Activated naive CD8-positive, alpha-beta T cell treated with anti-CD3 and anti-CD28 coated beads, Interleukin-2, amount 50 U/mL, for 24 hours (primary cell): ENCODE data around the gene GPATCH2.
"Not testable (repeated sequence)": the region's sequence is repeated elsewhere in the genome, so short reads cannot be mapped to it uniquely, and the experiment has no call there.

Experiments
- ATAC-seq: fragments of 150-1000 bp; cut with Tn5 transposase; one replicate; pipeline ENCODE4 v1.10.0; 2021
- DNase-seq: peaks from one replicate; pipeline ENCODE4 v3.0.0; 2021
- H3K27ac Mint-ChIP-seq: one replicate; pipeline ENCODE4 v1.8.0; 2021; ENCODE audit warnings: mild to moderate bottlenecking, mixed read lengths
- H3K27me3 Mint-ChIP-seq: one replicate; pipeline ENCODE4 v1.8.0; 2021; ENCODE audit warnings: mixed read lengths
- H3K36me3 Mint-ChIP-seq: one replicate; pipeline ENCODE4 v1.8.0; 2021; ENCODE audit warnings: low read depth, mixed read lengths
- H3K4me1 Mint-ChIP-seq: one replicate; pipeline ENCODE4 v1.8.0; 2021; ENCODE audit warnings: mixed read lengths
- H3K4me3 Mint-ChIP-seq: one replicate; pipeline ENCODE4 v1.8.0; 2021; ENCODE audit warnings: mild to moderate bottlenecking, moderate library complexity, mixed read lengths
- H3K9me3 Mint-ChIP-seq: one replicate; pipeline ENCODE4 v1.8.0; 2021; ENCODE audit warnings: mixed read lengths

GPATCH2 gene

DNA sequence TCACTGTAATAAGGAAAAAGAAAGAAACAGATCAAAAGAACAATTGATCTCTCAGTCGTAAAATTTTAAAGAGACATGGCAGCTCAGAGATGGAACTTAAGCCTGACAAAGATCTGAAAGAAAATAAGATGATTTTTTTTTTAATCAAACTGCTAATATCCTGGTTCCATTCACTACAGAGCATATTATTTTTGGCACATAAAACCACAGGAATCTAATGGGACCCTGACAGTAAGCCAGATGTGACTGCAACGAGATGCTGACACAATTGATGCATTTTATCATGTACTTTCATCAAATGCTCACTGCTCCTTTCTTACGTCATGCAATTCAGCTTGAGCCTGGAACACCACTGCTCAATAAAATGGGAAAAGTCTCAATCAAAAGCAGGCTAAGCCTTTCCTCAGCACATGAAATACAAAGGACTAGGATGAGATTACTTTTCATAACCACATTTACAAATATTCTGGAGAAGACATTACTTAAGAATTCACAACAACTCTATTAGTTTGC lies 16.6 kb downstream of the GPATCH2 start:
- no peaks in the 10 kb centered on the region for H3K27me3 Mint-ChIP-seq
- peaks cover 25% of the 10 kb centered on the region for H3K36me3 Mint-ChIP-seq
- H3K4me3 Mint-ChIP-seq = no peak overlapping the region
- no peaks in the 10 kb centered on the region for H3K9me3 Mint-ChIP-seq
- DNase-seq = no peak
- ATAC-seq = no peak
- H3K4me1 Mint-ChIP-seq = no peaks in the 10 kb centered on the region
- H3K27ac Mint-ChIP-seq = no peak overlapping the region

DNA sequence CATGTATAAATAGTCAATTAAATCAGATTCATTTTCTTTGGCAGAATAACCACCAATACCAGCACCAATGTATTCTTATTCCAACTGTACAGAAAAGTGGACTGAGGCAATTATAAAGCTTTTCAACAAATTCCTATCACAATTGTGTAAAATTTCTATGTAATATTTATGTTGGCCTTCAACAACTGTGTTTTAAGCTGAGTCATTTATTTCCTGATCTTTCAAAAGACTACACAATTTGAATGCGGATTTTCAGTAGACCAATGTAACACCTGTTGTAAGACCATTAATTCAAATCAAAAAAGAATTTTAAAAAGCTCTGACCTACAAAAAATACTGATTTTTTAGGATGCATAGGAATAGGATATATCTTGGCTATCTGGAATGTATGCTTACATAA lies 25.5 kb downstream of the GPATCH2 start:
- Mint-ChIP-seq H3K4me3 (no peak overlapping the region), H3K27me3 (no peaks in the 10 kb centered on the region), H3K27ac (no peak overlapping the region), H3K4me1 (no peaks in the 10 kb centered on the region), H3K36me3 (peaks cover 24% of the 10 kb centered on the region), H3K9me3 (no peaks in the 10 kb centered on the region)
- no peak for DNase-seq
- ATAC-seq = no peak

DNA sequence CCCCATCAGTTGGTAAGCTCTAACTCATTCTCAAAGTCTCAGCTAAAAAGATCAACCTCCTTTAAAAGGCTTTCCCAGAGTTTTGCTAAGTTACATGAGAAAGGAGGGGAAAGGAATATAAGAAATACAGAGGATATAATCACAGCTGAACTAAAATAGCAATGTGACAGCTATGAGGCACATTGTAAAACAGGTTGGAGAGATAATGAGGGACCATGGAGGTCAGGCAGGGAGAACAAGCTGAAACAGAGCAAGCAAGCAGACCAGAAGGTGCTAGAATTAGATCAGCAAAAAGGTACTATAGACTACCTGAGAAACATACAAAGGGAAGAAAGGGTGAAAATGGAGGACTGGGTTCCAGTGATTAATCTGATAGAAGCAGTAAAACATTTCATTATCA lies 28.5 kb downstream of the GPATCH2 start:
- ATAC-seq (no peak), DNase-seq (no peak)
- no peak overlapping the region for H3K4me3 Mint-ChIP-seq
- no peak overlapping the region for H3K27ac Mint-ChIP-seq
- no peaks in the 10 kb centered on the region for H3K9me3 Mint-ChIP-seq
- no peaks in the 10 kb centered on the region for H3K4me1 Mint-ChIP-seq
- H3K27me3 Mint-ChIP-seq = no peaks in the 10 kb centered on the region
- peaks cover 13% of the 10 kb centered on the region for H3K36me3 Mint-ChIP-seq

DNA sequence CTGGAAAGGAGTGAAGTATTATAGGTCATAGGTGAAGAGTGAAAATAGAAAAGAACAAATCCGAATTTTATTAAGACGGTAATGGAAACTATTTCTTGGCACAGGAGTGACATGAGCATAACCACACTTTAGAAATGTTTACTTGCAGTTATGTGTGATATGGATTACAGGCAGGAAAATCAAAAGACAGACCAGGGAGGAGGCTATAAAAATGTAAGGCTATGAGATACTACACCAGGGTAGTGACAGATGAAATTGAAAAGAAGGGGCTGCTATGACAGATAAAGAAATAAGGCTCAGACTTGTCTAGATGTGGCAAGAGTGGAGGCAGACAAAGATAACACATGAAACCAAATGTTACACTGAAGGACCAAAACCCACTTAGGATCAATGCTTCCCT lies 31.7 kb downstream of the GPATCH2 start:
- Mint-ChIP-seq H3K4me3 (no peak overlapping the region), H3K36me3 (peaks cover 9% of the 10 kb centered on the region), H3K4me1 (no peaks in the 10 kb centered on the region), H3K9me3 (no peaks in the 10 kb centered on the region), H3K27ac (no peak overlapping the region), H3K27me3 (no peaks in the 10 kb centered on the region)
- no peak for ATAC-seq
- DNase-seq = no peak

DNA sequence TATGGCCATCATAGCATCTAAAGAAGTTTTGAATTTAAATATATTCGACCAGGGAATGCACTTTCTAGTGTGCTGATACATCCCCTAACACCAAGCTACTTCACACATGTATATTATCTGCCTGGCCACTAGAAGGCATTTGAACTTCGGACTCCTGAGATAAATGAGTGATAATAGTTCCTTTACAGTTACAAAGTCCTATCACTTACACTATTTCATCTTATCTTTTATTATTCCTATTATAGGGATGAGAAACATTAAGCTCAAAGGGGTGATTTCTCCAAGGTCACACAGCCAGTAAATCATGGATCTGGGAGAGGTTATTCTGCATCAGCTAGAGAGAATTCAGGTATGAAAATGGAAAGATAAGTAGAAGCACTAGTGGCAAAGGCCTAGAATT lies 40.3 kb downstream of the GPATCH2 start:
- Mint-ChIP-seq H3K36me3 (peaks cover 6% of the 10 kb centered on the region), H3K27me3 (no peaks in the 10 kb centered on the region), H3K4me3 (no peak overlapping the region)

DNA sequence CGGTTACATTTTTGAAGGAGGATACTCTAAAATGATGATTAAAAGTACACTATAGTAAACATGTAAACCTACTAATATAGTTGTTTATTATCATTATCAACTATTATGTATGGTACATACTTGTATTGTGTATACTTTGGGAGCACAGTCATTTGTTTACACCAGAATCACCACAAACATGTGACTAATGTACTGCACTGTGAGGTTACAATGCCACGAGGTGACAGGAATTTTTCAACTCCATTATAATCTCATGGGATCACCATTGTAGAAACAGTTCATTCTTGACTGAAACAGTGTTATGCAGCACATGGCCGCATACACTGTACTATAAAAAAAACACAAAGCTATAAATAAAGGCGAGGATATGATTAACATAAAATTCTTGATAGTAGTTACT lies 44.3 kb downstream of the GPATCH2 start:
- ATAC-seq (no peak), DNase-seq (no peak)
- H3K4me3 Mint-ChIP-seq = no peak overlapping the region
- peaks cover 4% of the 10 kb centered on the region for H3K9me3 Mint-ChIP-seq
- no peak overlapping the region for H3K27ac Mint-ChIP-seq
- no peaks in the 10 kb centered on the region for H3K4me1 Mint-ChIP-seq
- peaks cover 6% of the 10 kb centered on the region for H3K36me3 Mint-ChIP-seq
- H3K27me3 Mint-ChIP-seq = no peaks in the 10 kb centered on the region

More for the DNA sequence above, 40.3 kb downstream of the GPATCH2 start:
- peaks cover 4% of the 10 kb centered on the region for H3K9me3 Mint-ChIP-seq
- ATAC-seq (no peak), DNase-seq (no peak)
- no peaks in the 10 kb centered on the region for H3K4me1 Mint-ChIP-seq
- no peak overlapping the region for H3K27ac Mint-ChIP-seq

DNA sequence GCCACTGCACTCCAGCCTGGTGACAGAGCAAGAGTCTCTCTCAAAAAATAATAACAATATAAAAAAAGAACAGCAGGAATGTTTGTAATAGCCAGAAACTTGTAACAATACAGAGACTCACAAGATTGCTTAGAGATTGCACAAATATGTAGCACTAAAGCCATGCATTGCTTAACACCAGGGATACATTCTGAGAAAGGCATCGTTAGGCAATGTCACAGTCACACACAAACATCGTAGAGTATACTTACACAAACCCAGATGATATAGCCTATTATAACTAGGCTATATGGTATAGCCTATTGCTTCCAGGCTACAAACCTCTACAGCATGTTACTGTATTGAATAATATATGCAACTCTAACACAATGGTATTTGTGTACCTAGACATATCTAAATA lies 45.3 kb downstream of the GPATCH2 start:
- Mint-ChIP-seq H3K36me3 (peaks cover 12% of the 10 kb centered on the region), H3K4me1 (no peaks in the 10 kb centered on the region), H3K4me3 (no peak overlapping the region), H3K27me3 (no peaks in the 10 kb centered on the region), H3K27ac (no peak overlapping the region), H3K9me3 (peaks cover 4% of the 10 kb centered on the region)
- ATAC-seq (no peak), DNase-seq (no peak)

DNA sequence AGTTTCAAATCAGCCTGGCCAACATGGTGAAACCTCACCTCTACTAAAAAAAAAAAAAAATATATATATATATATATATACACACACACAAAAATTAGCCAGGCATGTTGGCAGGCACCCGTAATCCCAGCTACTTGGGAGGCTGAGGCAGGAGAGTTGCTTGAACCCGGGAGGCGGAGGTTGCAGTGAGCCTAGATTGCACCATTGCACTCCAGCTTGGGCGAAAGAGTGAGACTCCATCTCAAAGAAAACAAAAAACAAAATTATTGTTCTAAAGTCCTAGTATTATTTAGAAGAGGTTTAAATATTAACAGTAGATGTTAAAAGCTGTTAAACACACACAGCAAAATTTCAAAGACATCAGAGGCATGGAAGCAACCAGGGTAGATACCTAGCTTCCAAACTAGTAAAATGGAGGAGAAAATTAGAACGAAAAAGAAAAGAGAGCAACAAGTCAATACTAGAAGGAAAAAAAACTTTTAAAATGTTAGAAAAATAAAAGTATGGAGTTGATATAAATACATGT lies 46.5 kb downstream of the GPATCH2 start:
- not testable (repeated sequence) for ATAC-seq, H3K27me3 Mint-ChIP-seq, H3K4me1 Mint-ChIP-seq, H3K9me3 Mint-ChIP-seq, DNase-seq, H3K4me3 Mint-ChIP-seq, H3K27ac Mint-ChIP-seq
- peaks cover 10% of the 10 kb centered on the region for H3K36me3 Mint-ChIP-seq

DNA sequence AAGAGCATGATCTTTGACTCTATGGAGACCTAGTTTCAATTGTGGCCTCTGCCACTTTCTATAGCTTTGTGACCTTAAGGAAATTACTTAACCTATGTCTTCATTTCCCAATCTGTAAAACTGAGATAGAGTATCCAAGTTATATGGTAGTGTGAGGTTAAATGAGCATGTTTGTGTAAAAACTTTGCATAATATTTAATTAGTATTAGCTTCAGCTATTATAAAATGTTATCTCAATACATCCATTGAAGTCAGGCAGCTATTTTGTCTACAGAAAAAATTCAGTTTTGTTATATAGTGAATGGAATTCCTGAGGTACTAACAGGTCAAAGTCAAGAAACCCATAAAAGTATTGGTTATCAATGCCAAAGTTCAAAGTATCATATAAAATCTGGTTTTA lies 53.6 kb downstream of the GPATCH2 start:
- Mint-ChIP-seq H3K9me3 (no peaks in the 10 kb centered on the region), H3K36me3 (peaks cover 6% of the 10 kb centered on the region), H3K27me3 (no peaks in the 10 kb centered on the region), H3K4me1 (no peaks in the 10 kb centered on the region), H3K4me3 (no peak overlapping the region), H3K27ac (no peak overlapping the region)
- DNase-seq (no peak), ATAC-seq (no peak)

DNA sequence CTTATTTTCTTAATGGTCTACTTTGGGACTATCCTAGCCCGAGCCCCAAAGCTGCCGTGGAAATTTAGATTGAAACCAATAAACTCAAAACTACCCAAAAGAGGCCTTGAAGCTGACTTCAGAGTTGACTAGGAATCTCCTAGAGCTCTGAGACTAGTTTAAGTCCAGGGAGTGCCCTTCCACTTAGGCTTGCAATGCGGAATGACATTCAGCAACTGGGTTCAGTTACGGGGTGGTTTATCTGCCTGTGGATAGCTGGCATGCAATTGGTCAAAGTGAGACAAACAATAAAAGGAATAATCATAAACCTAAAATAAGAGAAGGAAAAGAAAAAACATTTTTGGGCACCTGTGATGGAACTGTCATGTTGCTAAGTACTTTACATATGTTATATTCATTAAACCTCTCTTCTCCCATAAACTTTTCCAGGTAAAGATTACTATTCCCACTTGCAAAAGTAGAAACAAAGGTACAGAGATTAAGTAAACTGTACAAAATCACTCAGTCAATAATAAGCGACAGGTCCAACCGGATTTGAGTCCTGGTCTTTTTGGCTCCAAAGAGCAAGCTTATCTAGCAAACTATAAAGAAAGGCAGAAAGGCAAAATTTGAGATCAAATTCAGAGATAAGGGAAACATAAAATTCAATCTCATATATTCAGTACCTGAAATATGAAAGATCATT lies 56.5 kb downstream of the GPATCH2 start:
- Mint-ChIP-seq H3K4me3 (no peak overlapping the region), H3K4me1 (no peaks in the 10 kb centered on the region), H3K36me3 (no peaks in the 10 kb centered on the region), H3K9me3 (no peaks in the 10 kb centered on the region), H3K27me3 (no peaks in the 10 kb centered on the region), H3K27ac (no peak overlapping the region)
- DNase-seq (no peak), ATAC-seq (no peak)

DNA sequence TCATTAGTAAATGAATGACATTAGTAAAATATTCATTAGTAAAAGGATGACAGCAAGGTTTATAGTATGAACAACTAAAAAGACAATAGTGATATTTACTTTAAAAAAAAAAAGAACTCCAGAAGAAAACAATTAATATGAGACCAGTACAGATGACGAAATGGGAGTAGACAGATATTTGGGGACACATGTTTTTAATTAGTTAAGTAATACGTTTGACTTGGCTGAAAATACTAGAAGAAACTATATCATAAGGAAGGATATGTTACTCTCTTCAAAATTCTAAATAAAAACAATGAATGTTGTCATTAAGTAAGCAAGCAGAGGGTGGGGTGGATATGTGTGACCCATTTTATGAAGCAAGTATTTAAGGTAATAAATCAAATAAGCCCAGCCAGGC lies 61.9 kb downstream of the GPATCH2 start:
- Mint-ChIP-seq H3K27me3 (no peaks in the 10 kb centered on the region), H3K4me1 (no peaks in the 10 kb centered on the region), H3K9me3 (no peaks in the 10 kb centered on the region), H3K4me3 (no peak overlapping the region), H3K36me3 (peaks cover 6% of the 10 kb centered on the region), H3K27ac (no peak overlapping the region)
- ATAC-seq (no peak), DNase-seq (no peak)

DNA sequence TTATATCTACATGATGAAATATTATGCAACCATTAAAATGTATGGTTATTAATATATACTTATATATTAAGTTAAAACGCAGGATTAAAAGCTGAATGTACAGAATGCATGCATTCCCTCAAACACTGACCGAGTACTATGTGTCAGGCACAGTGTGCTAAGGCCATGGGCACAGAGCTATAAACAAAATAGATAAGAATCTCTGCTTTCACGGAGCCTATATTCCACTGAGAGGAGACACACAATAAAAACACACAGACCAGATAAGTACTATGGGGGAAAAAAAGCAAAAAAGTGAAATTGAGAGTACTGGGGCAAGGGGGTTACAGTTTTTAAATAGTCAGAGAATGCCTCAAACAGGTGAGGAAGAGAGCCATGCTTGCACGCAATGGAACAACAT lies 62.7 kb downstream of the GPATCH2 start:
- H3K4me1 Mint-ChIP-seq = no peaks in the 10 kb centered on the region
- ATAC-seq (no peak), DNase-seq (no peak)
- H3K4me3 Mint-ChIP-seq = no peak overlapping the region
- no peaks in the 10 kb centered on the region for H3K9me3 Mint-ChIP-seq
- H3K27ac Mint-ChIP-seq = no peak overlapping the region
- H3K27me3 Mint-ChIP-seq = no peaks in the 10 kb centered on the region
- H3K36me3 Mint-ChIP-seq = peaks cover 7% of the 10 kb centered on the region

DNA sequence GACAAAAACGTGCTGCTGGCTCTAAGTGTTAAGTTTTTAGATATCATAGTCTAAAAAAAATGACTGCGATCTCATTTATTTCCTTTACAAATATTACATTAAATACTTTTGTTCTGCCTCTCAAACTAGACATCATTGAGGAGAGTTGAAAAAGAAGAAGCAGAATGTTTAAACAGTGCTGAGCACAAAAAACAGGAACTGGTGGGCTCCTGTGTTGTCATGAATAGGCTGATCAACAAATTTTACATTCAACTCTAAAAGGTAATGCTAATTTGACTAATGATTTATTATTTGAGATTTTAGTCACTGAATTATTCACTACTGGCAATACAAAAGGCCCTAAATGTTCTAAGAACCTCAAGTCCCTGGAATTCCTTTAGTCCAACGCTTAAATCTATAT lies 66.1 kb downstream of the GPATCH2 start:
- H3K4me1 Mint-ChIP-seq = no peaks in the 10 kb centered on the region
- H3K27me3 Mint-ChIP-seq = no peaks in the 10 kb centered on the region
- H3K36me3 Mint-ChIP-seq = peaks cover 7% of the 10 kb centered on the region
- no peak overlapping the region for H3K27ac Mint-ChIP-seq
- DNase-seq = no peak
- no peak for ATAC-seq
- H3K4me3 Mint-ChIP-seq = no peak overlapping the region
- no peaks in the 10 kb centered on the region for H3K9me3 Mint-ChIP-seq

DNA sequence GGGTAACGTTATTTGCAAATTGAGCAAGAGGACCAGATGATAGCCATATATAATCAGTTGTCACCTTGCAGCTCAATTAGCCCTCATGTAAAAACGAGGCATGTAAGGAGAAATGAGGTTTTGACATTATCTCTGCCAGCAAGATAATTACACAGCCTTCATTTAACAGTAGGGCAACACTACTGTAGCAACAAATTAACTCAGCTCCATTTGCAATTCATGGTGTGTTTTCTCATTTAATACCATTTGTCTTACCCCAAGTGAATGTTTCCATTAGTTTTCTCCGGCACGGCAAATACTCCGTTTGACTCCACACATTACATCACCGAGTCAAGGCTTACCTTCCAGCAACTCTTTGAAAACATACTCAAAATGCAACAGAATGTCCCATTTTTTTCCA lies 66.7 kb downstream of the GPATCH2 start:
- no peak overlapping the region for H3K4me3 Mint-ChIP-seq
- H3K4me1 Mint-ChIP-seq = no peaks in the 10 kb centered on the region
- H3K27ac Mint-ChIP-seq = no peak overlapping the region
- DNase-seq = no peak
- no peaks in the 10 kb centered on the region for H3K9me3 Mint-ChIP-seq
- peaks cover 10% of the 10 kb centered on the region for H3K36me3 Mint-ChIP-seq
- H3K27me3 Mint-ChIP-seq = no peaks in the 10 kb centered on the region
- ATAC-seq = no peak

DNA sequence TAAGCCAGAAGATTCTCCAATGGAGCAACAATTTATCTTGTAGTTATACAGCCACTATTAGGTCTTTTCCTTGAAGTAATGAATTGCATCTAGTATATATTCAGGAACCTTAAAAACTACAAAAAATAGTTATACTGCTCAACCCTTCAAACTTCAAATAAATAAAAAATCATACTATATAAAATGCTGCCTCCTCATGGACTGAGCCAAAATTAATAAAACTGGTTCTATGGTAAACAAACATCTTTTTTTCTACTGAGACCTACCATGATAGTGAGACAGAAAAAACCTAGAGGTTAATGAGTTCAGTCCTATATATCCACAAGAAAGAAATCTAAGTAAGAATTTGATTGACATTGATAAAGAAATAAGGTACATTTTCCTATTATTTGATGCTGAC lies 67.7 kb downstream of the GPATCH2 start:
- ATAC-seq (no peak), DNase-seq (no peak)

More for the DNA sequence above, 67.7 kb downstream of the GPATCH2 start:
- no peak overlapping the region for H3K27ac Mint-ChIP-seq
- H3K4me3 Mint-ChIP-seq = no peak overlapping the region
- H3K9me3 Mint-ChIP-seq = no peaks in the 10 kb centered on the region
- H3K27me3 Mint-ChIP-seq = no peaks in the 10 kb centered on the region
- no peaks in the 10 kb centered on the region for H3K4me1 Mint-ChIP-seq
- H3K36me3 Mint-ChIP-seq = peaks cover 10% of the 10 kb centered on the region
